H9 (cell line): ENCODE results near the gene CHD9. TPM values are rescaled to one million over a fixed set of nuclear protein-coding genes. Genes with fewer than 3 reads are reported as not detected.
A peak's percentile ranks its signal among the peaks of the same experiment; 100 is the strongest.

Experiments used
- DNase-seq: peaks from one replicate; pipeline ENCODE4 v3.0.0-alpha.2; 2017
- H2AFZ ChIP-seq: one replicate; pipeline ENCODE4 v1.6.1; 2013; ENCODE audit warnings: mild to moderate bottlenecking, low read length, control low read depth, moderate library complexity
- H2AK5ac ChIP-seq: 2 replicates; pipeline ENCODE4 v1.6.1; 2013; ENCODE audit warnings: low read length, control low read depth, mixed read lengths; ENCODE audit not compliant: insufficient read length
- H2BK120ac ChIP-seq: one replicate; pipeline ENCODE4 v1.6.1; 2013; ENCODE audit warnings: low read depth, mild to moderate bottlenecking, low read length, control low read depth, inconsistent platforms; ENCODE audit not compliant: poor library complexity, severe bottlenecking
- H2BK12ac ChIP-seq: 2 replicates; pipeline ENCODE4 v1.6.1; 2013; ENCODE audit warnings: low read length, control low read depth, mixed read lengths, low read depth; ENCODE audit not compliant: insufficient read length
- H2BK15ac ChIP-seq: 2 replicates; pipeline ENCODE4 v1.6.1; 2013; ENCODE audit warnings: low read depth, low read length, control low read depth
- H2BK20ac ChIP-seq: one replicate; pipeline ENCODE4 v1.6.1; 2013; ENCODE audit warnings: low read depth, mild to moderate bottlenecking, low read length, control low read depth, inconsistent platforms; ENCODE audit not compliant: poor library complexity, severe bottlenecking
- H2BK5ac ChIP-seq: 2 replicates; pipeline ENCODE4 v1.6.1; 2013; ENCODE audit warnings: low read length, control low read depth, mixed read lengths; ENCODE audit not compliant: insufficient read length
- H3K14ac ChIP-seq: 2 replicates; pipeline ENCODE4 v1.6.1; 2013; ENCODE audit warnings: low read length, control low read depth; ENCODE audit not compliant: insufficient read depth
- H3K18ac ChIP-seq: 2 replicates; pipeline ENCODE4 v1.6.1; 2013; ENCODE audit warnings: low read depth, mild to moderate bottlenecking, mixed read lengths, low read length, control low read depth; ENCODE audit not compliant: insufficient read length
- H3K23ac ChIP-seq: 2 replicates; pipeline ENCODE4 v1.6.1; 2013; ENCODE audit warnings: low read length, control low read depth, mixed read lengths, low read depth; ENCODE audit not compliant: insufficient read length
- H3K23me2 ChIP-seq: 2 replicates; pipeline ENCODE4 v1.6.1; 2013; ENCODE audit warnings: low read depth, mild to moderate bottlenecking, mixed read lengths, low read length, control low read depth; ENCODE audit not compliant: insufficient read length, poor library complexity, severe bottlenecking
- H3K27ac ChIP-seq: 2 replicates; pipeline ENCODE4 v1.5.1; 2013; ENCODE audit warnings: low read length, control low read depth, mixed read lengths, low read depth; ENCODE audit not compliant: insufficient read length
- H3K27me3 ChIP-seq: 2 replicates; pipeline ENCODE4 v1.6.1; 2013; ENCODE audit warnings: low read length, control low read depth, inconsistent platforms; ENCODE audit not compliant: insufficient read depth
- H3K4ac ChIP-seq: 2 replicates; pipeline ENCODE4 v1.6.1; 2013; ENCODE audit warnings: low read depth, mild to moderate bottlenecking, control low read depth, inconsistent platforms, low read length, moderate library complexity
- H3K4me1 ChIP-seq: 2 replicates; pipeline ENCODE4 v1.6.1; 2013; ENCODE audit warnings: low read length, control low read depth, inconsistent platforms; ENCODE audit not compliant: insufficient read depth
- H3K4me2 ChIP-seq: 2 replicates; pipeline ENCODE4 v1.6.1; 2013; ENCODE audit warnings: low read length, control low read depth, mixed read lengths; ENCODE audit not compliant: insufficient read length, insufficient read depth
- H3K56ac ChIP-seq: 2 replicates; pipeline ENCODE4 v1.6.1; 2013; ENCODE audit warnings: low read depth, mild to moderate bottlenecking, mixed read lengths, low read length, control low read depth; ENCODE audit not compliant: insufficient read length
- H3K79me1 ChIP-seq: 2 replicates; pipeline ENCODE4 v1.6.1; 2013; ENCODE audit warnings: low read depth, mild to moderate bottlenecking, moderate library complexity, low read length, control low read depth, inconsistent platforms; ENCODE audit not compliant: insufficient read depth, poor library complexity, severe bottlenecking
- H3K79me2 ChIP-seq: 2 replicates; pipeline ENCODE4 v1.6.1; 2013; ENCODE audit warnings: low read length, control low read depth, inconsistent platforms; ENCODE audit not compliant: insufficient read depth
- H3K9ac ChIP-seq: 2 replicates; pipeline ENCODE4 v1.6.1; 2013; ENCODE audit warnings: low read length, control low read depth, mixed read lengths; ENCODE audit not compliant: insufficient read length; ENCODE audit errors: extremely low read depth
- H3K9me3 ChIP-seq: one replicate; pipeline ENCODE4 v1.6.1; 2013; ENCODE audit warnings: low read depth, low read length, inconsistent platforms; ENCODE audit not compliant: control insufficient read depth
- H3T11ph ChIP-seq: one replicate; pipeline ENCODE4 v1.6.1; 2013; ENCODE audit warnings: mild to moderate bottlenecking, low read length, control low read depth, inconsistent platforms
- H4K20me1 ChIP-seq: one replicate; pipeline ENCODE4 v1.6.1; 2013; ENCODE audit not compliant: control insufficient read depth, insufficient read length, insufficient read depth
- H4K5ac ChIP-seq: 2 replicates; pipeline ENCODE4 v1.6.1; 2013; ENCODE audit warnings: low read depth, mild to moderate bottlenecking, mixed read lengths, low read length, control low read depth; ENCODE audit not compliant: insufficient read length
- H4K8ac ChIP-seq: replicated peaks from 2 replicates; pipeline ENCODE4 v1.6.1; 2013; ENCODE audit warnings: low read length, control low read depth, mixed read lengths, low read depth; ENCODE audit not compliant: insufficient read length
- H4K91ac ChIP-seq: 2 replicates; pipeline ENCODE4 v1.6.1; 2013; ENCODE audit warnings: low read depth, mild to moderate bottlenecking, moderate library complexity, mixed read lengths, low read length, control low read depth; ENCODE audit not compliant: insufficient read length
- H3K27ac Mint-ChIP-seq, 3 experiments: 2 replicates in 2 of 3; 3 replicates in 1 of 3; pipeline ENCODE4 v1.8.0; 2020 to 2021; ENCODE audit warnings: mixed read lengths in 3 of 3, mild to moderate bottlenecking in 1 of 3, moderate library complexity in 1 of 3
- H3K27me3 Mint-ChIP-seq: 2 replicates; pipeline ENCODE4 v1.8.0; 2021; ENCODE audit warnings: low read depth, mild to moderate bottlenecking, moderate library complexity, mixed read lengths
- H3K36me3 Mint-ChIP-seq, 3 experiments: 2 replicates in 2 of 3; 3 replicates in 1 of 3; pipeline ENCODE4 v1.8.0; 2020 to 2021; ENCODE audit warnings: low read depth in 3 of 3, mixed read lengths in 3 of 3; ENCODE audit not compliant: insufficient read depth in 1 of 3
- H3K4me1 Mint-ChIP-seq, 2 experiments: 2 replicates each; pipeline ENCODE4 v1.8.0; 2020; ENCODE audit warnings: mixed read lengths in 2 of 2
- H3K4me3 Mint-ChIP-seq, 2 experiments: 2 replicates in 1 of 2; 3 replicates in 1 of 2; pipeline ENCODE4 v1.8.0; 2020 to 2021; ENCODE audit warnings: mild to moderate bottlenecking in 2 of 2, mixed read lengths in 2 of 2, moderate library complexity in 1 of 2
- H3K9me3 Mint-ChIP-seq, 2 experiments: 2 replicates in 1 of 2; 3 replicates in 1 of 2; pipeline ENCODE4 v1.8.0; 2020; ENCODE audit warnings: mild to moderate bottlenecking in 2 of 2, mixed read lengths in 2 of 2, moderate library complexity in 1 of 2
- CTCF ChIP-seq: fragments of 200-600 bp; sonication (generic); conservative IDR thresholded peaks from 3 replicates; pipeline ENCODE4 v1.8.0; 2021; ENCODE audit warnings: antibody characterized with exemption, mild to moderate bottlenecking
- WGBS: extraction: QIAGEN DNeasy Blood & Tissue Kit; methylation state at CpG from one replicate; pipeline ENCODE4 v1.1.7; 2013; ENCODE audit warnings: missing lambda C conversion rate, low lambda C conversion rate, mixed read lengths; ENCODE audit not compliant: insufficient read length; ENCODE audit errors: extremely low coverage; 5-methylcytosine and 5-hydroxymethylcytosine counted together
- total RNA-seq: library from RNA; stranded (reverse); gene quantifications from 2 replicates; pipeline ENCODE4 v1.2.1, GENCODE V29; 2021

CHD9 gene
- total RNA-seq, 1 experiment from 2014 or later = 46.2 TPM

DNA sequence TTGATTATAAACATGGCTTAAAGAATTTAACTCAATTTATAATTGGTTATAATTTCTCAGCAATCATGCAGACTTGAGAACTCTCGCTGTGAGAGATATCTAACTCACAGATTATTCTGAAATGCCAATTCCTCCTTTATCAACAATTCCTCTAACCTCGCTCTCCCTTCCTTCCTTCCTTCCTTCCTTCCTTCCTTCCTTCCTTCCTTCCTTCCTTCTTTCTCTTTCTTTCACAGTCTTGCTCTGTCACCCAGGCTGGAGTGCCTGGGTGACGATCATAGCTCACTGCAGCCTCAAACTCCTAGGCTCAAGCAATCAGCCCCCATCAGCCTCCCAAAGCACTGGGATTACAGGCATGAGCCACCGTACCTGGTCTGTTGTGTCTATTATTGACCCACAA is 42.4 kb downstream of the CHD9 start:
- Mint-ChIP-seq H3K4me1 (peaks cover 45 to 59% of the 10 kb centered on the region in 2 experiments), H3K9me3 (no peaks in the 10 kb centered on the region), H3K36me3 (peaks cover 2 to 4% (median 4%) of the 10 kb centered on the region in 3 experiments; a peak in 5 of 7 replicates), H3K4me3 (no peak overlapping the region), H3K27me3 (no peaks in the 10 kb centered on the region), H3K27ac (peak overlapping the region in 2 of 3 experiments; percentile 34 to 85; a peak in 4 of 7 replicates)
- Histone ChIP-seq H3K27ac (no peak overlapping the region), H4K91ac (no peak overlapping the region), H3K27me3 (no peaks in the 10 kb centered on the region), H3K79me1 (no peaks in the 10 kb centered on the region), H2BK120ac (no peak overlapping the region), H3T11ph (no peak overlapping the region), H4K20me1 (no peaks in the 10 kb centered on the region), H2BK12ac (no peak overlapping the region), H3K4me1 (peaks cover 9% of the 10 kb centered on the region; the same call in 1 of the 2 replicates), H2AFZ (no peak overlapping the region), H3K18ac (no peak overlapping the region), H4K5ac (no peak overlapping the region), H3K23ac (no peak overlapping the region), H2AK5ac (no peak overlapping the region), H2BK15ac (no peak overlapping the region), H4K8ac (no peak overlapping the region), H3K23me2 (peaks cover 4% of the 10 kb centered on the region), H2BK20ac (no peak overlapping the region), H3K56ac (no peak overlapping the region), H3K14ac (no peak overlapping the region), H3K9me3 (no peaks in the 10 kb centered on the region), H3K4ac (no peak overlapping the region), H2BK5ac (no peak overlapping the region), H3K9ac (no peak overlapping the region), H3K4me2 (no peak overlapping the region), H3K79me2 (no peaks in the 10 kb centered on the region)
- DNase-seq = no peak
- 100% methylated on average over 1 of the region's 4 CpGs for WGBS
- TF ChIP-seq CTCF = no peak
